Gastrocnemius medialis (tissue), 4 donors: ENCODE results near the gene SCMH1. TPM values are rescaled to one million over a fixed set of nuclear protein-coding genes. Genes with fewer than 3 reads are reported as not detected.

Experiments
- ATAC-seq, 2 donors: fragments of 150-250 bp; one replicate each; pipeline ENCODE4 v1.9.1; 2016
- DNase-seq, 2 donors: peaks; one replicate each; pipeline ENCODE4 v3.0.0-alpha.2; 2019
- H3K27ac ChIP-seq, 4 donors: fragments of 200-600 bp; sonication (generic); 1 replicate in 1 of 4; 2 replicates in 3 of 4; pipeline ENCODE4 v1.5.1; 2016 to 2018; ENCODE audit warnings: mild to moderate bottlenecking in 2 of 4, moderate library complexity in 1 of 4
- H3K27me3 ChIP-seq, 3 donors: fragments of 200-600 bp; sonication (generic) in 2 of 3; 1 replicate in 1 of 3; 2 replicates in 2 of 3; pipeline versions ENCODE4 v1.5.1 to v1.6.0; 2016 to 2019; ENCODE audit warnings: mild to moderate bottlenecking in 1 of 3, moderate library complexity in 1 of 3
- H3K36me3 ChIP-seq, 2 donors: fragments of 200-600 bp; sonication (generic) in 1 of 2; one replicate each; pipeline ENCODE4 v1.5.1; 2017 to 2018
- H3K4me1 ChIP-seq, 2 donors: fragments of 200-600 bp; sonication (generic) in 1 of 2; one replicate each; pipeline ENCODE4 v1.5.1; 2016 to 2017; ENCODE audit warnings: mild to moderate bottlenecking in 2 of 2
- H3K4me3 ChIP-seq, 4 donors: fragments of 200-600 bp; sonication (generic) in 3 of 4; 1 replicate in 1 of 4; 2 replicates in 3 of 4; pipeline ENCODE4 v1.5.1; 2016 to 2019; ENCODE audit warnings: mild to moderate bottlenecking in 2 of 4
- H3K9me3 ChIP-seq, 3 donors: fragments of 200-600 bp; sonication (generic) in 2 of 3; 1 replicate in 1 of 3; 2 replicates in 2 of 3; pipeline ENCODE4 v1.5.1; 2016 to 2019
- POLR2A ChIP-seq, 2 donors: fragments of 450-650 bp; IDR thresholded peaks; one replicate each; pipeline ENCODE4 v1.6.1; 2017; ENCODE audit warnings: antibody characterized with exemption in 2 of 2, mild to moderate bottlenecking in 2 of 2, moderate library complexity in 2 of 2
- in situ Hi-C, 4 donors: fragments of 200-750 bp; cut with MboI; loops; one replicate each; pipeline versions ENCODE4 v1.15.0 to v1.8.0; 2017; ENCODE audit warnings: low sequenced_read_pairs in 4 of 4
- intact Hi-C: fragments of 100-400 bp; cut with DNase I; formaldehyde crosslinking; loops from one replicate; pipeline ENCODE4 v1.15.1; 2023; ENCODE audit warnings: low total_unique reads
- total RNA-seq, 4 donors: library from RNA; depleted of rRNA; stranded (reverse); fragments of >200 nt; gene quantifications; one replicate each; pipeline versions ENCODE4 v1.1.0 to v1.2.3, GENCODE V29; 2016
- TF ChIP-seq, protein P1 (sequence below), 5 experiments: fragments of 450-650 bp in 3 of 5; fragments of 200-600 bp in 2 of 5; sonication (generic) in 2 of 5; IDR thresholded peaks in 4 of 5; conservative IDR thresholded peaks in 1 of 5; 1 replicate in 4 of 5; 2 replicates in 1 of 5; pipeline ENCODE4 v1.5.1; 2016 to 2019; ENCODE audit warnings: antibody characterized with exemption in 5 of 5, mild to moderate bottlenecking in 3 of 5, moderate library complexity in 3 of 5

The SCMH1 gene
- total RNA-seq, 4 donors from 2014 or later = 17.1 to 29.4 (median 25.5) TPM

DNA sequence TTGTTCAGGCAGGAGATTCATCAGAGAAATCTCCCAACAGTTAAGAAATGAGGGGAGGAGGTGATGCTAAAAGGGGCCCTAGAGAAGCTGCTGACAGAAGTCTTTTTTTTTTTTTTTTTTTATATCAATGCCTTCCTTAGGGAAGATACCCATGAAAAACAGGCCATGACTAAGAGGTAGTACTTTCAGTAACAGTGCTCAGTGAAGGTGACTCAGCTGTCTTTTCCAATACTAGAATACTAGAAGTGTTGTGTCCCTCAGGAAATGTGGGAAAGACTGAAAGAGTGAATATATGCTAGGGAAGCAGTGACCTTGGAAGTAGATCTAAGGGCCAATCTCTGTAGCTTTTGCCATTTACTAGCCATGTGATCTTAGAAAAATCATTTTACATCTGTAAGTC lies 168.1 kb downstream of the SCMH1 start:
- in situ Hi-C loops = no loop called here
- no peak for ATAC-seq

DNA sequence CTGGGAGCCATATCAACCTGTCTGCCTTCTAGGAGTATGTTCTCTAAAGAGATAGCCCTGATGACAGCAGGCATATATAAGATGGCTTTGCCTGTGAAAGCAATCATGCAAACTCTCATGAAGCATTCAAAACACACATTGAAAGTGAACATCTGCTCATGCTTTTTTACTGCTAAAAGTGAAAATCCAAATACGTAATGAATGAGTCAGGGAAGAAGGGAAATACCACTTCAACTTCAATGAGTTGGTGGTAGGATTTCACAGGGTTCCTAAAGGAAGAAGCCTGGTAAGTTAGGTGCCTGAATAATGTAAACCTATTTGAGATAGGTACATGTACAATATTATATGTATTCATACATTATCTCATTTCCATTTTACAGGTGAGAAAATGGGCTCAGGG lies 170.1 kb downstream of the SCMH1 start:
- in situ Hi-C loops = no loop called here

More for the DNA sequence above, 168.1 kb downstream of the SCMH1 start:
- H3K27me3 ChIP-seq = no peaks in the 10 kb centered on the region
- H3K36me3 ChIP-seq = peaks cover 0 to 6% of the 10 kb centered on the region in 2 donors
- no peaks in the 10 kb centered on the region for H3K9me3 ChIP-seq
- DNase-seq = no peak
- TF ChIP-seq POLR2A (IDR thresholded peaks at IDR 0.05) = no peak
- TF ChIP-seq, protein P1, sequence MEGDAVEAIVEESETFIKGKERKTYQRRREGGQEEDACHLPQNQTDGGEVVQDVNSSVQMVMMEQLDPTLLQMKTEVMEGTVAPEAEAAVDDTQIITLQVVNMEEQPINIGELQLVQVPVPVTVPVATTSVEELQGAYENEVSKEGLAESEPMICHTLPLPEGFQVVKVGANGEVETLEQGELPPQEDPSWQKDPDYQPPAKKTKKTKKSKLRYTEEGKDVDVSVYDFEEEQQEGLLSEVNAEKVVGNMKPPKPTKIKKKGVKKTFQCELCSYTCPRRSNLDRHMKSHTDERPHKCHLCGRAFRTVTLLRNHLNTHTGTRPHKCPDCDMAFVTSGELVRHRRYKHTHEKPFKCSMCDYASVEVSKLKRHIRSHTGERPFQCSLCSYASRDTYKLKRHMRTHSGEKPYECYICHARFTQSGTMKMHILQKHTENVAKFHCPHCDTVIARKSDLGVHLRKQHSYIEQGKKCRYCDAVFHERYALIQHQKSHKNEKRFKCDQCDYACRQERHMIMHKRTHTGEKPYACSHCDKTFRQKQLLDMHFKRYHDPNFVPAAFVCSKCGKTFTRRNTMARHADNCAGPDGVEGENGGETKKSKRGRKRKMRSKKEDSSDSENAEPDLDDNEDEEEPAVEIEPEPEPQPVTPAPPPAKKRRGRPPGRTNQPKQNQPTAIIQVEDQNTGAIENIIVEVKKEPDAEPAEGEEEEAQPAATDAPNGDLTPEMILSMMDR (IDR thresholded peaks at IDR 0.05 in 4 of 5, conservative IDR thresholded peaks at IDR 0.05 in 1 of 5) = no peak
- intact Hi-C loops = no loop called here
- H3K4me3 ChIP-seq = no peak overlapping the region
- H3K27ac ChIP-seq = no peak overlapping the region
- H3K4me1 ChIP-seq = no peaks in the 10 kb centered on the region

DNA sequence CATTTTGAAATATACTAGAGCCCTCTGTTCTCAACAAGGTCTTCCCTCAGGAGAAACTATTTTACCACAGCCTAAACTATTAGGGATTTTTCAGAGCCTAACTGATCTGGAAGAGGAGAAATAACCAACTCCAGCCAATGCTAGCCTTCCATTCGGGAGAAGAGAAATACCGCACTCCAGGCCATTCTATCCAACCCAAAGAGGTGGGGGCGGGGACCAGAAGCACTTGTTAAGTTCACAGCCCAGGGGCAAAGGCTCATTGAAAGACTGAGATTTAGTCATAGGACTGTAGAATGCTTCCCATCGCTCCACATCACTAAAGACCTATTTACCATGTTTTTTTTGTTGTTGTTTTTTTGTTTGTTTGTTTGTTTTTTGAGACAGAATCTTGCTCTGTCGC lies 185.2 kb downstream of the SCMH1 start:
- TF ChIP-seq, protein P1 (IDR thresholded peaks at IDR 0.05 in 4 of 5, conservative IDR thresholded peaks at IDR 0.05 in 1 of 5) = no peak
- no peak for TF ChIP-seq POLR2A (IDR thresholded peaks at IDR 0.05)
- Histone ChIP-seq H3K36me3 (peaks cover 0 to 19% of the 10 kb centered on the region in 2 donors), H3K4me1 (no peaks in the 10 kb centered on the region), H3K27ac (no peak overlapping the region), H3K9me3 (no peaks in the 10 kb centered on the region), H3K27me3 (no peaks in the 10 kb centered on the region), H3K4me3 (no peak overlapping the region)
- no peak for DNase-seq
- intact Hi-C loops (no loop called here), in situ Hi-C loops (no loop called here)
- no peak for ATAC-seq

More for the DNA sequence above, 170.1 kb downstream of the SCMH1 start:
- Histone ChIP-seq H3K4me1 (no peaks in the 10 kb centered on the region), H3K36me3 (peaks cover 0 to 10% of the 10 kb centered on the region in 2 donors), H3K27ac (no peak overlapping the region), H3K4me3 (no peak overlapping the region), H3K9me3 (no peaks in the 10 kb centered on the region), H3K27me3 (no peaks in the 10 kb centered on the region)
- DNase-seq (no peak), ATAC-seq (no peak)
- TF ChIP-seq, protein P1 (IDR thresholded peaks at IDR 0.05 in 4 of 5, conservative IDR thresholded peaks at IDR 0.05 in 1 of 5) = no peak
- TF ChIP-seq POLR2A (IDR thresholded peaks at IDR 0.05) = no peak
- intact Hi-C loops = no loop called here

DNA sequence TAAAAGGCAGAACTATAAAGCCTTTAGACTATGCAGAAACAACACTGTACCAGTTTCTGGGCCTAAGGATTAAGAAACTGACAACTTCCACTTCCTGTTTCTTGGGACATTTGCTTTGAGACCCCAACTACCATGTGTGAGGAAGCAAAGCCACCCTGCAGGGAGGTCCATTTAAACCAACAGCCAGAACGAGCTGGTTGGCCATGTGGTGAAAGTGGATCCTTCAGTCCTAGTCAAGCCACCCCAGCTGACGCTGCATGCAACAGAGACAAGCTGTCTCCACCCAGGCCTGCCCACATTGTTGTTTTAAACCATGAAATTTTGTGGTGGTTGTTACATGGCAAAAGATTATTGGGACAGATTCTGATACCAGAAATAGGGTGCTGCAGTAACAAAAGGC lies 188.8 kb downstream of the SCMH1 start:
- intact Hi-C loops (no loop called here), in situ Hi-C loops (no loop called here)
- ATAC-seq (no peak), DNase-seq (no peak)
- Histone ChIP-seq H3K27me3 (no peaks in the 10 kb centered on the region), H3K36me3 (peaks cover 0 to 18% of the 10 kb centered on the region in 2 donors), H3K4me3 (no peak overlapping the region), H3K4me1 (no peaks in the 10 kb centered on the region), H3K9me3 (no peaks in the 10 kb centered on the region), H3K27ac (no peak overlapping the region)
- TF ChIP-seq, protein P1 (IDR thresholded peaks at IDR 0.05 in 4 of 5, conservative IDR thresholded peaks at IDR 0.05 in 1 of 5) = no peak

DNA sequence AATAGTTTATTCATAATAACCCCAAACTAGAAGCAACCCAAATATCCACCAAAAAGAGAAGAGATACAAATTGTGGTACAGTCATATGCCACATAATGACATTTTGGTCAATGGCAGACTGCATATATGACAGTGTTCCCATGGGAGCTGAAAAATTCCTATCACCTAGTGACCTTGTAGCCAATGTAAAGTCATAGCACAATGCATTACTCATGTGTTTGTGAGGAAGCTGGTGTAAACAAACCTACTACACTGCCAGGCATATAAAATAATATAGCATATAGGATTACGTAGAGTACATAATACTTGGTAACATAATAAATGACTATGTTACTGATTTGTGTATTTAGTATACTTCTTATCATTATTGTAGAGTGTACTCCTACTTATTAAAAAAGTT lies 191.1 kb downstream of the SCMH1 start:
- Histone ChIP-seq H3K9me3 (no peaks in the 10 kb centered on the region), H3K36me3 (peaks cover 0 to 17% of the 10 kb centered on the region in 2 donors)

More for the DNA sequence above, 191.1 kb downstream of the SCMH1 start:
- DNase-seq (no peak), ATAC-seq (no peak)
- in situ Hi-C loops (no loop called here), intact Hi-C loops (no loop called here)
- peaks cover 11 to 13% of the 10 kb centered on the region in 2 donors for H3K4me1 ChIP-seq
- TF ChIP-seq POLR2A (IDR thresholded peaks at IDR 0.05) = no peak
- TF ChIP-seq, protein P1 (IDR thresholded peaks at IDR 0.05 in 4 of 5, conservative IDR thresholded peaks at IDR 0.05 in 1 of 5) = no peak
- no peak overlapping the region for H3K27ac ChIP-seq
- no peaks in the 10 kb centered on the region for H3K27me3 ChIP-seq
- no peak overlapping the region for H3K4me3 ChIP-seq
